Fibroblast of the aortic adventitia (primary cell): ENCODE data around the gene ATP10A. TPM values are rescaled to one million over a fixed set of nuclear protein-coding genes. Genes with fewer than 3 reads are reported as not detected.
"Not testable (repeated sequence)": the region's sequence is repeated elsewhere in the genome, so short reads cannot be mapped to it uniquely, and the experiment has no call there.

ENCODE experiments used
- DNase-seq: peaks from one replicate; pipeline ENCODE4 v3.0.0-alpha.2; 2010; ENCODE audit warnings: low read depth
- H3K4me3 ChIP-seq: 2 replicates; pipeline ENCODE4 v1.5.1; 2011; ENCODE audit warnings: low read depth, mild to moderate bottlenecking, control low read depth, low read length, moderate library complexity
- total RNA-seq: library from RNA; depleted of rRNA; stranded (reverse); fragments of >200 nt; gene quantifications from 2 replicates; pipeline ENCODE4 v1.2.3, GENCODE V29; 2012; ENCODE audit warnings: low replicate concordance
- TF ChIP-seq, protein P1 (sequence below): IDR thresholded peaks from 2 replicates; pipeline ENCODE4 v1.5.1; 2011; ENCODE audit warnings: mild to moderate bottlenecking, low read length, control low read depth, inconsistent platforms; ENCODE audit not compliant: insufficient read depth

Gene ATP10A
- total RNA-seq, 1 donor = 4.4 TPM

DNA sequence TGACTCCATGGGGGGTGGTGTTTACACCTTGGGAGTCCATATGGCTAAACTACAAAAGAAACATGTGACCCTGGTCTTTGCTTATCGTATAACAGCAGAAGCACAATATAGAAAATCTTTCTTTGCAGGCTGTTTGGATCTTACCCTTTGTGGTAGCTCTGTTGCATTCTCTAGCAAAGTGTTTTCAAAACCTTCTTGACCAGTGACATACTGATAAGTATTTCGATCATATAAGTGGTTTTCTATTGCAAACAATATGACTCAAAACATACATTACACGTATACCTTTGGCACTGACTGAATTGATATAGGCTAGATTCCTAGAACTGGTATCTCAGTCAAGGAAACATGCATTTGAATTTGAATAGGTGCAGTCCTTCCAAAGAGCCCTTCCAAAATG is 24.7 kb upstream of the ATP10A start:
- H3K4me3 ChIP-seq = no peak overlapping the region
- DNase-seq = no peak
- TF ChIP-seq, protein P1, sequence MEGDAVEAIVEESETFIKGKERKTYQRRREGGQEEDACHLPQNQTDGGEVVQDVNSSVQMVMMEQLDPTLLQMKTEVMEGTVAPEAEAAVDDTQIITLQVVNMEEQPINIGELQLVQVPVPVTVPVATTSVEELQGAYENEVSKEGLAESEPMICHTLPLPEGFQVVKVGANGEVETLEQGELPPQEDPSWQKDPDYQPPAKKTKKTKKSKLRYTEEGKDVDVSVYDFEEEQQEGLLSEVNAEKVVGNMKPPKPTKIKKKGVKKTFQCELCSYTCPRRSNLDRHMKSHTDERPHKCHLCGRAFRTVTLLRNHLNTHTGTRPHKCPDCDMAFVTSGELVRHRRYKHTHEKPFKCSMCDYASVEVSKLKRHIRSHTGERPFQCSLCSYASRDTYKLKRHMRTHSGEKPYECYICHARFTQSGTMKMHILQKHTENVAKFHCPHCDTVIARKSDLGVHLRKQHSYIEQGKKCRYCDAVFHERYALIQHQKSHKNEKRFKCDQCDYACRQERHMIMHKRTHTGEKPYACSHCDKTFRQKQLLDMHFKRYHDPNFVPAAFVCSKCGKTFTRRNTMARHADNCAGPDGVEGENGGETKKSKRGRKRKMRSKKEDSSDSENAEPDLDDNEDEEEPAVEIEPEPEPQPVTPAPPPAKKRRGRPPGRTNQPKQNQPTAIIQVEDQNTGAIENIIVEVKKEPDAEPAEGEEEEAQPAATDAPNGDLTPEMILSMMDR = no peak

DNA sequence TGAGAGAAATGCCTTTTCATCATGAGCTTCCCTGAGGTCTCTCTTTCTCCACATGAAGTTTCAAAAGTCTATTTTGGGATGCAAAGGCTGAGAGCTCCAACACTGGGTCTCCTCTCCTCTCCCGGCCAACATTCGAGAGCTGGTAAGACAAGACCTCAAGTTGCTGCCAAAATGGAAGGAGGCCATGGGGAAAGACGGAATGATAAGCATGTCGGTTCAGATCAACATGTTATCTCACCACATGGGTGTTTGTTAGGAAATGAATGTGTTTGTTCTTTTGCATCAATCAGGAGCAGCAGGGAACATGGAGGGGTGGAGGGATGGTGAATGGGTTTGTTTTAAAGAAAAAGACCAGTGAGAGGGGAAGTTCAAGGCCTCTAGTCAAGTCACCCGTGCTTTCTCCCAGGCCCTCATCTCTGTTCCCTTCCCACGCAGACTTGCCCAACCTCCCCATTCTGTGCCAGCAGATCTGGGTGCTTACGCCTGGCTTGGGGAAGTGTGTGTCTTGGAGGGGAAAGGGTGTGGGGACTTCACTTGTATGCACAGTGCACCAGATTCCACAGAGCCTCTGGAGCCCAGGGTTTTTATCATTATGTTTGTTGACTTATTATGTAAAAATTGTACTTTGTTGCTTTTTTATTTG is 23.5 kb upstream of the ATP10A start:
- TF ChIP-seq, protein P1 = no peak

DNA sequence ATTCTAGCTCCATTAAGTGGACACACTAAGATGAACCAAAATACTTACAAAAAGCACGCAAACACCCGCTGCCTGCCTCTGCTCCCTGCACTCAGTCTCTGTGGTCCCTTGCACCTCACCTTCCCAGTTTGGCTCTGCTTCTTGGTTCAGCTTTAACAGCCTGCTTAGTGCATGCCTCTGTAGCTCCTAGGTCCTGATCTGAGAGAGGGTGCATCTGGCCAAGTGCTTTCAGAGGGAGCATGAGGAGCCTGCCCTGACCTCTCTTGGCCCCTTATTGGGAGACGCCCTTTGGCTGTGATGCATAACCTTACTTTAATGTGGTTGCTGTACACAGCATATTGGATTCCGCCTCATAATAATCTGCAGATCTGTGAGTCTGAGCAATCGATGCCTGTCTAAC is 21.2 kb upstream of the ATP10A start:
- TF ChIP-seq, protein P1 = no peak
- H3K4me3 ChIP-seq = no peak overlapping the region
- DNase-seq = peak; percentile 17

More for the DNA sequence above, 23.5 kb upstream of the ATP10A start:
- no peak overlapping the region for H3K4me3 ChIP-seq
- DNase-seq = peak; percentile 82

DNA sequence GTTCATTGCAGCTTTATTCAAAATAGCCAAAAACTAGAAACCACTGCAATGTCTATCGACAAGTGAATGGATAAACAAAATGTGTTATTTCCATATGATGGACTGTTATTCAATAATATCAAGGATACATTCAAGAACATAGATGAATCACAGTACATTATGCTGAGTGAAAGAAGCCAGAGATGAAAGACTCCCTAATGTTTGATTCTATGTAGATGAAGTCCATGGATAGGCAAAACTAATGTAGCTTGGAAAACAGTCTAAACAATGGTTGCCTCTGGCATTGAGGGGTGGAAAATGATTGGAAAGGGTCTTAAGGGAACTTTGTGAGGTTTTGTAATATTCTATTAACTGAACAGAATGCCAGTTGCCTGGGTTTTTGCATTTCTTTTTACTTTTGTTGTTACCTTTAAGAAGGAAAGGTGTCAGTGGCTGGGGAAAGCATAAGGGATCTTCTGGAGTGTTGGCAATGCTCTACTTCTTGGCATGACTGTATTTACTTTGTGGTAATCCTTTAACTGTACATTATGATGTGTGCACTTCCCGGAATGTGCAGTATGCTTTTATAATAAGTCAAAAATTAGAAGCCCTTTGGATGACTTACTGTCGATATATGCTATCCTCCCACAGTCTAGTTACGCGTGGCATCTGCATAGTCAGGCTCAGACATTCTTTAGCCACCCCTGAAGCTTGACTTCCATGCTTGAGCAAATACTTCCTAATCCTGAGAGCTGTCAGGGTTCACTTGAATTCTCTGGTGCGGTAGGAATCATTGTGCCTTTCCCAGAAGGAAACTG is 20.5 kb upstream of the ATP10A start:
- no peak overlapping the region for H3K4me3 ChIP-seq
- TF ChIP-seq, protein P1 = no peak
- DNase-seq = peak; percentile 89

DNA sequence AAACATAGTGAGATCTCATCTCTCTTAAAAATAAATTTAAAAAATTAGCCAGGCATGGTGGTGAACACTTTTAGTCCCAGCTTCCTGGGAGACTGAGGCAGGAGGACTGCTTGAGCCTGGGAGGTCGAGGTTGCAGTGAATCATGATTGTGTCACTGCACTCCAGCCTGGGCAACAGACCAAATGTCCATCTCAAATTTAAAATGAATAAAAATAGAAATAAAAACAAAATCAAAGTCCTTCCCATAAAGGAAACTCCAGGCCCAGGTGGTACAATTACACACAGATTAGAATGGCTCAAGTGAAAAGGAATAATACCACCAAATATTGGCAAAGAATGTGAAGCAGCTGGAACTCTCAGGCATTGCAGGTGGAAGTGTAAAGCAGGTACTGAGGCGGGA is 19.3 kb upstream of the ATP10A start:
- peak; percentile 9 for DNase-seq
- H3K4me3 ChIP-seq = no peak overlapping the region
- TF ChIP-seq, protein P1 = no peak

DNA sequence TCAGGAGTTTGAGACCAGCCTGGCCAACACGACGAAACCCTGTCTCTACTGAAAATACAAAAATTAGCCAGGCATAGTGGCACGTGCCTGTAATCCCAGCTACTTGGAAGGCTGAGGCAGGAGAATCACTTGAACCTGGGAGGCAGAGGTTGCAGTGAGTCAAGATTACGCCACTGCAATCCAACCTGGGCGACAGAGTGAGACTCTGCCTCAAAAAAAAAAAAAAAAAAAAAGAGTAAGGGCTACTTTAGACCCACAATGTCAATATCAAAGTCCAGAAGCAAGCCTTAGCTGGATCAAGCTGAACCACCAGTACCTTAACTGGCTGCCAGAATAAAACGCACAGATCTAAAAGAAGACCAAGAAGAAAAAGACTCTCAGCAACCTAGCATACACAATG is 17.8 kb upstream of the ATP10A start:
- DNase-seq = not testable (repeated sequence)

DNA sequence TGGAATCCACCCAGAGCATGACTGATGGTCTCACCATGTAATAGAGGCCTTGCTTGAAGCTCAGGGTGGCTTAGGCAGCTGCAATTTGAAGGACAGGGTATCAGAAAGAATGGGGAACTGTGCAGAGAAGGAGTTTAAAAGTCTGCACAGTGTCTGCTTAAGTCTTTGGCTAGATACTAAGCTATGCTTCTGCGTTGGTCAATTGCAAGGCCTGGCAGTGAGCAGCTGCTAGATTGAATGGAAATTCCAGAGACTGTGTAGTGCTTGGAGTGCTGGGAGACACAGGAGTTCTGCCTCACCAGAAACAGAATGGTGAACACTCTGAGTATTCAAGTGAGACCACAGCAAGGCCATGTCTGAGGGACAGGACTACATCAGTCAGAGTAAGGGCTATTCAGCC is 17.3 kb upstream of the ATP10A start:
- TF ChIP-seq, protein P1 = no peak
- no peak for DNase-seq
- H3K4me3 ChIP-seq = no peak overlapping the region

More for the DNA sequence above, 17.8 kb upstream of the ATP10A start:
- H3K4me3 ChIP-seq = not testable (repeated sequence)
